ENCODE data around the gene FLYWCH2.
"Not testable (repeated sequence)": the region's sequence is repeated elsewhere in the genome, so short reads cannot be mapped to it uniquely, and the experiment has no call there.

The FLYWCH2 gene

DNA sequence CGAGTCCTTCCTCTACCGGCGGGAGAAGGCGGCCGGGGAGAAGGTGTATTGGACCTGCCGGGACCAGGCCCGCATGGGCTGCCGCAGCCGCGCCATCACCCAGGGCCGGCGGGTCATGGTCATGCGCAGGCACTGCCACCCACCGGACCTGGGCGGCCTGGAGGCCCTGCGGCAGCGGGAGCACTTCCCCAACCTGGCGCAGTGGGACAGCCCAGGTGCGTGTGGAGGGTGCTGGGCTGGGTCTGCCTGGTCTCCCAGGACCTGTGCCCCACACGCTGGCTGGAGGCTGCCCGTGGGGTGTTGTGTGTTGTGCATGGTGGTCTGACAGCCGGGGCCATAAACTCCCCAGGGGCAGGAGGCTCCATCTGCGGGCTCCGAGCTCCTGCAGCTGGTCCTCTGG lies 54.2 kb downstream of the FLYWCH2 start:
- no peak for DNase-seq (ENCODE audit: low read depth in 2 of 2)

DNA sequence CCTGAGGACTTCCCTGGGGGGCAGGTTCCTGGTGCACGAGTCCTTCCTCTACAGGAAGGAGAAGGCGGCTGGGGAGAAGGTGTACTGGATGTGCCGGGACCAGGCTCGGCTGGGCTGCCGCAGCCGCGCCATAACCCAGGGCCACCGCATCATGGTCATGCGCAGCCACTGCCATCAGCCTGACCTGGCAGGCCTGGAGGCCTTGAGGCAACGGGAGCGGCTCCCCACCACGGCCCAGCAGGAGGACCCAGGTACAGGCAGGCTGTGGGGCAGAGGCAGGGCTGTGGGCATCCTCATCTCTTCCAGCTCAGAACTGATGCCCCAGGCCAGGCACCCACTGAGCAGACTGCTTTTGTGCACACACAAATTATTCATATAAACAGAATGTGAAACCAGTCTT lies 55.2 kb downstream of the FLYWCH2 start:
- no peak for DNase-seq (ENCODE audit: low read depth in 2 of 2)

DNA sequence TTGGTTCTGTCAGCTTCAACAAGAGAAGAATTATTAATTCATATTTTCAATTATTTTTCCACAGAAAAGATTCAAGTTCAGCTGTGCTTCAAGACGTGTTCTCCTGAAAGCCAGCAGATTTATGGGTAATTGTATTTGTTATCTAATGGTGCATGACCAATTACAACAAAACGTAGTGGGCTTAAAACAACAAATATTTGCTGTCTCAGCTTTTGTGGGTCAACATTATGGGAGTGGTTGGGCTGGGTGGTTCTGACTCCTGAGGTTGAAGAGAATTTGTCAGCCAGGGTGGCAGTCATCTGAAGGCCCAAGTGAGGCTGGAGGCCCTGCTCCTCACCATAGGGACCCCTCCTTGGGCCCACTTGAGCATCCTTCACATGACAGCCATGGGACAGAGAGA lies 57.0 kb downstream of the FLYWCH2 start:
- DNase-seq (ENCODE audit: low read depth in 2 of 2), result no peak

DNA sequence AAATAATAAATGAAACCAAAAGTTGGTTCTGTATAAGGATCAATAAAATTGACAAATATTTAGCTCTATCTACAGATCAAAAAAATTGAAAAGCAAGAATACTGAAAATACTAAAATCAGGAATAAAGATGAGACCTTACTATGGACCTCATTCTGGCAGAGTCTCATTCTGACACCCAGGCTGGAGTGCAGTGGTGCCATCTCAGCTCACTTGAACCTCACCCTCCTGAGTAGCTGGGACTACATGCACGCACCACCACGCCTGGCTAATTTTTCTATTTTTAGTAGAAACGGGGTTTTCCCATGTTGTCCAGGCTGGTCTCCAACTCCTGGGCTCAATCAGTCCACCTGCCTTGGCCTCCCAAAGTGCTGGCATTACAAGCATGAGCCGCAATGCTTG lies 59.0 kb downstream of the FLYWCH2 start:
- no peak for DNase-seq (ENCODE audit: low read depth in 2 of 2)

DNA sequence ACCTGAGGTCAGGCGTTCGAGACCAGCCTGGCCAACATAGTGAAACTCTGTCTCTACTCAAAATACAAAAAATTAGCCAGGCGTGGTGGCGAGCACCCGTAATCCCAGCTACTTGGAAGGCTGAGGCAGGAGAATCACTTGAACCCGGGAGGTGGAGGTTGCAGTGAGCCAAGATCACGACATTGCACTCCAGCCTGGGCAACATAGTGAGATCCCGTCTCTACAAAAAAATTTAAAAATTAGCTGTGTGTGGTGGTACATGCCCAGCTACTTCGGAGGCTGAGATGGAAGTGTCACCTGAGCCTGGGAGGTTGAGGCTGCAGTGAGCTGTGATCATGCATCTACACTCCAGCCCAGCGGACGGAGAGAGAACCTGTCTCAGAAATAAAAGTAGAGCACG lies 60.7 kb downstream of the FLYWCH2 start:
- DNase-seq (ENCODE audit: low read depth in 2 of 2), result not testable (repeated sequence)

DNA sequence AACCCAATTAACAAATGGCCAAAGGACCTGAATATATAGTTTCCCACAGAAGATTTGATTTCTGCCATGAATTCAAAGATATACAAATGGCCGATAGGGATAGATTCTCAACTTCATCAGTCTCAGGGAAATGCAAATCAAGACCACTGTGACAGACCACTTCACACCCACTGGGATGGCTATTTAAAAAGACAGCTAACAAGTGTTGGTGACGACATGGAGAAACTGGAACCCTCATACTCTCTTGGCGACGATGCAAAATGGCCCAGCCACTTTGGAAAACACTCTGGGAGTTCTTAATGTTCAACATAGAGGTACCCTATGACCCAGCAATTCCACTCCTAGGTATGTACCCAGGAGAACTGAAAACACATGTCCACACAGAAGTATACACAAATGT lies 63.6 kb downstream of the FLYWCH2 start:
- no peak for DNase-seq (ENCODE audit: low read depth in 2 of 2)
